ENCODE data around the gene CELF2.
"Not testable (repeated sequence)": the region's sequence is repeated elsewhere in the genome, so short reads cannot be mapped to it uniquely, and the experiment has no call there.

The CELF2 gene

GRCh38 chr10:11177381-11177780 lies 159.7 kb downstream of the CELF2 start:
- Mint-ChIP-seq H3K9me3 (no peaks in the 10 kb centered on the region), H3K4me3 (no peak overlapping the region), H3K27ac (ENCODE audit: low read depth) (no peak overlapping the region), H3K27me3 (no peaks in the 10 kb centered on the region), H3K36me3 (ENCODE audit: insufficient read depth) (peaks cover 88% of the 10 kb centered on the region), H3K4me1 (peaks cover 96% of the 10 kb centered on the region)
- ATAC-seq (replicated peaks; ENCODE audit: extremely low read depth, poor library complexity, severe bottlenecking) (no peak), DNase-seq (ENCODE audit: low spot score in 2 of 2) (no peak)

- Mint-ChIP-seq H3K27me3 (no peaks in the 10 kb centered on the region), H3K36me3 (ENCODE audit: insufficient read depth) (peaks cover 91% of the 10 kb centered on the region), H3K4me1 (peaks cover 97% of the 10 kb centered on the region), H3K9me3 (no peaks in the 10 kb centered on the region), H3K27ac (ENCODE audit: low read depth) (no peak overlapping the region), H3K4me3 (no peak overlapping the region)
- no peak for DNase-seq (ENCODE audit: low spot score in 2 of 2)
- no peak for ATAC-seq (replicated peaks; ENCODE audit: extremely low read depth, poor library complexity, severe bottlenecking)
Measured at GRCh38 chr10:11177926-11178471, 160.3 kb downstream of the CELF2 start.

GRCh38 chr10:11178606-11179515 lies 161.2 kb downstream of the CELF2 start:
- Mint-ChIP-seq H3K9me3 (no peaks in the 10 kb centered on the region), H3K27me3 (no peaks in the 10 kb centered on the region), H3K27ac (ENCODE audit: low read depth) (no peak overlapping the region), H3K36me3 (ENCODE audit: insufficient read depth) (peaks cover 91% of the 10 kb centered on the region), H3K4me3 (no peak overlapping the region), H3K4me1 (peaks cover 97% of the 10 kb centered on the region)
- ATAC-seq (replicated peaks; ENCODE audit: extremely low read depth, poor library complexity, severe bottlenecking) (peak; percentile 89), DNase-seq (ENCODE audit: low spot score in 2 of 2) (peak; percentile 65 to 87)

GRCh38 chr10:11179516-11180105 lies 161.9 kb downstream of the CELF2 start:
- Mint-ChIP-seq H3K36me3 (ENCODE audit: insufficient read depth) (peaks cover 84% of the 10 kb centered on the region), H3K4me3 (no peak overlapping the region)
- ATAC-seq (replicated peaks; ENCODE audit: extremely low read depth, poor library complexity, severe bottlenecking), result no peak

GRCh38 chr10:11180228-11180627 lies 162.6 kb downstream of the CELF2 start:
- no peak overlapping the region for H3K4me3 Mint-ChIP-seq
- no peak overlapping the region for H3K27ac Mint-ChIP-seq (ENCODE audit: low read depth)
- peaks cover 84% of the 10 kb centered on the region for H3K36me3 Mint-ChIP-seq (ENCODE audit: insufficient read depth)
- peaks cover 92% of the 10 kb centered on the region for H3K4me1 Mint-ChIP-seq
- ATAC-seq (replicated peaks; ENCODE audit: extremely low read depth, poor library complexity, severe bottlenecking), result peak; percentile 27
- H3K9me3 Mint-ChIP-seq, result no peaks in the 10 kb centered on the region
- peak in 1 of 2 donors; percentile 60 for DNase-seq (ENCODE audit: low spot score in 2 of 2)
- H3K27me3 Mint-ChIP-seq, result no peaks in the 10 kb centered on the region

More at GRCh38 chr10:11179516-11180105, 161.9 kb downstream of the CELF2 start:
- Mint-ChIP-seq H3K27me3 (no peaks in the 10 kb centered on the region), H3K27ac (ENCODE audit: low read depth) (no peak overlapping the region), H3K9me3 (no peaks in the 10 kb centered on the region), H3K4me1 (peaks cover 97% of the 10 kb centered on the region)
- DNase-seq (ENCODE audit: low spot score in 2 of 2), result no peak

GRCh38 chr10:11181978-11182377 lies 164.3 kb downstream of the CELF2 start:
- H3K27ac Mint-ChIP-seq (ENCODE audit: low read depth), result peak overlapping the region; percentile 33
- peaks cover 91% of the 10 kb centered on the region for H3K4me1 Mint-ChIP-seq
- no peaks in the 10 kb centered on the region for H3K27me3 Mint-ChIP-seq
- no peak for DNase-seq (ENCODE audit: low spot score in 2 of 2)
- no peaks in the 10 kb centered on the region for H3K9me3 Mint-ChIP-seq
- ATAC-seq (replicated peaks; ENCODE audit: extremely low read depth, poor library complexity, severe bottlenecking), result no peak
- no peak overlapping the region for H3K4me3 Mint-ChIP-seq
- H3K36me3 Mint-ChIP-seq (ENCODE audit: insufficient read depth), result peaks cover 78% of the 10 kb centered on the region

GRCh38 chr10:11183015-11183414 lies 165.3 kb downstream of the CELF2 start:
- Mint-ChIP-seq H3K27me3 (no peaks in the 10 kb centered on the region), H3K4me1 (peaks cover 91% of the 10 kb centered on the region), H3K27ac (ENCODE audit: low read depth) (peak overlapping the region; percentile 33), H3K9me3 (no peaks in the 10 kb centered on the region), H3K36me3 (ENCODE audit: insufficient read depth) (peaks cover 73% of the 10 kb centered on the region), H3K4me3 (peak overlapping the region; percentile 45)
- DNase-seq (ENCODE audit: low spot score in 2 of 2), result no peak
- ATAC-seq (replicated peaks; ENCODE audit: extremely low read depth, poor library complexity, severe bottlenecking), result no peak

- H3K9me3 Mint-ChIP-seq, result no peaks in the 10 kb centered on the region
- no peaks in the 10 kb centered on the region for H3K27me3 Mint-ChIP-seq
- H3K4me3 Mint-ChIP-seq, result peak overlapping the region; percentile 45
- ATAC-seq (replicated peaks; ENCODE audit: extremely low read depth, poor library complexity, severe bottlenecking) (no peak), DNase-seq (ENCODE audit: low spot score in 2 of 2) (no peak)
- peak overlapping the region; percentile 33 for H3K27ac Mint-ChIP-seq (ENCODE audit: low read depth)
- peaks cover 91% of the 10 kb centered on the region for H3K4me1 Mint-ChIP-seq
- peaks cover 72% of the 10 kb centered on the region for H3K36me3 Mint-ChIP-seq (ENCODE audit: insufficient read depth)
Measured at GRCh38 chr10:11184093-11184492, 166.4 kb downstream of the CELF2 start.

- H3K36me3 Mint-ChIP-seq (ENCODE audit: insufficient read depth), result peaks cover 71% of the 10 kb centered on the region
- not testable (repeated sequence) for ATAC-seq (replicated peaks; ENCODE audit: extremely low read depth, poor library complexity, severe bottlenecking); H3K9me3 Mint-ChIP-seq; DNase-seq (ENCODE audit: low spot score in 2 of 2); H3K27me3 Mint-ChIP-seq
- peaks cover 91% of the 10 kb centered on the region for H3K4me1 Mint-ChIP-seq
- peak overlapping the region; percentile 93 for H3K27ac Mint-ChIP-seq (ENCODE audit: low read depth)
- peak overlapping the region; percentile 42 for H3K4me3 Mint-ChIP-seq
Measured at GRCh38 chr10:11185128-11185665, 167.5 kb downstream of the CELF2 start.

- DNase-seq (ENCODE audit: low spot score in 2 of 2), result no peak
- no peaks in the 10 kb centered on the region for H3K27me3 Mint-ChIP-seq
- peaks cover 93% of the 10 kb centered on the region for H3K4me1 Mint-ChIP-seq
- peak overlapping the region; percentile 42 for H3K4me3 Mint-ChIP-seq
- no peak for ATAC-seq (replicated peaks; ENCODE audit: extremely low read depth, poor library complexity, severe bottlenecking)
- no peaks in the 10 kb centered on the region for H3K9me3 Mint-ChIP-seq
- H3K36me3 Mint-ChIP-seq (ENCODE audit: insufficient read depth), result peaks cover 66% of the 10 kb centered on the region
- peak overlapping the region; percentile 93 for H3K27ac Mint-ChIP-seq (ENCODE audit: low read depth)
Measured at GRCh38 chr10:11186374-11186773, 168.7 kb downstream of the CELF2 start.

- Mint-ChIP-seq H3K4me1 (peaks cover 91% of the 10 kb centered on the region), H3K27ac (ENCODE audit: low read depth) (peak overlapping the region; percentile 85), H3K36me3 (ENCODE audit: insufficient read depth) (peaks cover 61% of the 10 kb centered on the region), H3K9me3 (no peaks in the 10 kb centered on the region), H3K4me3 (peak overlapping the region; percentile 54), H3K27me3 (no peaks in the 10 kb centered on the region)
- DNase-seq (ENCODE audit: low spot score in 2 of 2) (no peak), ATAC-seq (replicated peaks; ENCODE audit: extremely low read depth, poor library complexity, severe bottlenecking) (no peak)
Measured at GRCh38 chr10:11189582-11190376, 172.1 kb downstream of the CELF2 start.

GRCh38 chr10:11191190-11191589 lies 173.5 kb downstream of the CELF2 start:
- no peaks in the 10 kb centered on the region for H3K27me3 Mint-ChIP-seq
- H3K9me3 Mint-ChIP-seq, result no peaks in the 10 kb centered on the region
- peaks cover 97% of the 10 kb centered on the region for H3K4me1 Mint-ChIP-seq
- H3K4me3 Mint-ChIP-seq, result peak overlapping the region; percentile 54
- peaks cover 63% of the 10 kb centered on the region for H3K36me3 Mint-ChIP-seq (ENCODE audit: insufficient read depth)
- ATAC-seq (replicated peaks; ENCODE audit: extremely low read depth, poor library complexity, severe bottlenecking), result no peak
- peak overlapping the region; percentile 83 for H3K27ac Mint-ChIP-seq (ENCODE audit: low read depth)
- no peak for DNase-seq (ENCODE audit: low spot score in 2 of 2)
